8988T (cell line): ENCODE data around the gene STIM2.
A peak's percentile ranks its signal among the peaks of the same experiment; 100 is the strongest.
"Not testable (repeated sequence)": the region's sequence is repeated elsewhere in the genome, so short reads cannot be mapped to it uniquely, and the experiment has no call there.

Experiments
- DNase-seq: peaks from one replicate; pipeline ENCODE4 v3.0.0; 2011

STIM2 gene

DNA sequence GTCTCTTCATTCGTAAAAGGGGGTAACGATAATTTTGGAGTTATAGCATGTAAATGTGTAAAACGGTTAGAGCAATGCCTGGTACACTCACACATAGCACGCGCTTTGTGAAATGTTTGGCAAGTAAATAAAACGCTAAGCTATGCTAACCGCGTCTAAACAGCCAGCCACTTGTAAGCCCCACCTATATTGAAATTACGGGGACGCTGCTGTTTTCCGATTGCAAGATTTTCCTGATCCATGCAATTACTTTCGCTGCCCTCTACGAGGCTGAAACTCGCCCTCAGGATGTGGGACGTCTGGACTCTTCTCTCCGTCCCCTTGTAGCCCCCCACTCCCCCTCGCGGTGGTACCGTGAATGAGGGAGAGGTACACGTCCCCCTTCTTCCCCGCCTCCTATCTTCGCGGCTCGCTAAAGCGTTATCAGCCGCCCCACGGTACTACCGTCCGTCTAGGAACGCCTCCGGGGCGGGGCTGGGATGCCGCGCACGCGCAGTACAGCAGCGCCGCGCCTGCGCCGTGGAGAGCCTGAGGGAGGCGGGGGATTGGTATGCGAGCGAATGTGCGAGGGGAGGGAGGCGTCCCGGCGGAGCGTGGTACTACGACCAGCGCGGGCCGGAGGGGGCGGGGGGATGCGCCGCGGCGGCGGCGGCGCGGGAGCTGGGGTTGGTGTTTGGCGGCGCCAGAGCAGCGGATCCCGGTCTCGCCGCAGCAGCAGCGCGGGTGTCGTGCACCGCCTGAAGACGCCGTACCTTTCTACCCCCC lies at the start of gene STIM2:
Gene STIM2, plus strand, starts transcription at position 685 of the 765 bp plus-strand sequence.
- peak; percentile 73 for DNase-seq

DNA sequence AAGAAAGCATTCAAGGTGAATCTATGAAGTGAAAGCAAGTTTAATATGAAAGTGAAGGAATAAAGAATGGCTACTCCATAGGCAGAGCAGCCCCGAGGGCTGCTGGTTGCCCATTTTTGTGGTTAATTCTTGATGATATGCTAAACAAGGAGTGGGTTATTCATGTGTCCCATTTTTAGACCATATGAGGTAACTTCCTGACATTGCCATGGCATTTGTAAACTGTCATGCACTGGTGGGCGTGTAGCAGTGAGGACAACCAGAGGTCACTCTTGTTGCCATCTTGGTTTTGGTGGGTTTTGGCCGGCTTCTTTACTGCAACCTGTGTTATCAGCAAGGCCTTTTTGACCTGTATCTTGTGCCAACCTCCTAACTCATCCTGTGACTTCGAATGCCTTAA lies 49.1 kb upstream of the STIM2 start:
- not testable (repeated sequence) for DNase-seq

DNA sequence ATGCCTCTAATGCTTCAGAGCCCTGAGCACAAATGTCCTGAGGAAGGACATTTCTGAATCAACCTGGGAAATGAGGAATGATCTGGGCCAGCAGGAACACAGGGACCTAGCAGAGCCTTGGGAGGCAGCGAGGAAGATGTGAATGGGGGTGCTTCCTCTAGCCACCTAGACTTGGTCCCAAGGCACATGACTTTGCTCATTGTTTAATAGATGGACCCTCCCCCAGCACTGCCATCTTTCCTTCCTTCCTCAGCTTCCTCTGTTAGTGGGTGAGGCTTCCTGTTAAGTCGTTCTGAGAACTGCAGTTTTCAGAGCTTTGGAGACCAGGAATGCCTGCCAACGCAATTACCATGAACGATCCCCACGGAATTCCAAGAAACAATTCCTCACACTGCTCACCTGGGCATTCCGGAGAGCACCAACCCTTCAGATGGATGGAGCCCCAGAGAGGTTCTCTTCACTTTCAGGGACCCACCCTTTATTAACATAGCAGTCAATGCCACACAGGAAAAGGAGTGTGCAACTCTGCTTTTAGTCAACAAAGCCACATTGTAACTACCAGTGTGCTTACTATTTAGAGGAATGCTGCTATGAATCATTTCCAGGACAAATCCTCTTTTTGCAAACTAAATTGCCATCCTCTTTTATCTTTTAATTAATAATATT lies 48.5 kb upstream of the STIM2 start:
- no peak for DNase-seq

DNA sequence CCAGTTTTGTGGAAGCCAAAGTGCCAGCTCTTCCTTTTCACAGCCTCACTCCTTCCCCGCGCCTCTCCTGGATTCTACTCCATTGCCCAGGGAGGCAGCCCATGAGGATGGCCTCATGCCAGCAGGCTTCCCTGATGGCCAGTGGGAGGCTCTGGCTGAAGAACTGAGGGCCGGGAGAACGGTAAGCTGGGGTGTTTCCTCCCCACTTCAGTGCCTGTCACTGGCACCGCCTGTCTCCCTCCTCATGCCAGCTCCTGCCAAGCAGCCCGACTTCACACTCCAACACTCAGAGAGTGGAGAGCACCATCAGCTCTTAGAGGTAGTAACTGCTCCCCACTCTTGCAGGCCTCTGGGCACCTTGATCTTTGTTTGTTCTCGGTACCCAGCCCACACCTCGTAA lies 46.9 kb upstream of the STIM2 start:
- DNase-seq = no peak

DNA sequence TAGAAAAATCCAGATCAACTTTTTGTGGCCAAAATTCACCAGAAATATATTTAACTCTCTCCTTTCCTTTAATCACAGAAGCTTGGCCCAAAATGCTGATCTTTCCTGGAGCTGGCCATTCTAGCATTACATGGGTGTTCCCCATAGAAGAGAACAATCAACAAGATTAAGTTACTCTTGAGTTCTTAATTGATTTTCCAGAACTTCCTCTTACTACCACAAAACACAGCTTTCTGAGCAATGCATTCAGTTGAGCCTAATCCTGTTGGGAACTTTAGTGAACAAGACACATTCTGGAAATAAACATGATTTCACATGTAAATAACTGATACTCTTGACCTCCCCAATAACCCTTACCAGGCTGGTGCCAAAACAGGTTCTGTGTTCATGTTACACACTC lies 45.4 kb upstream of the STIM2 start:
- DNase-seq = no peak

DNA sequence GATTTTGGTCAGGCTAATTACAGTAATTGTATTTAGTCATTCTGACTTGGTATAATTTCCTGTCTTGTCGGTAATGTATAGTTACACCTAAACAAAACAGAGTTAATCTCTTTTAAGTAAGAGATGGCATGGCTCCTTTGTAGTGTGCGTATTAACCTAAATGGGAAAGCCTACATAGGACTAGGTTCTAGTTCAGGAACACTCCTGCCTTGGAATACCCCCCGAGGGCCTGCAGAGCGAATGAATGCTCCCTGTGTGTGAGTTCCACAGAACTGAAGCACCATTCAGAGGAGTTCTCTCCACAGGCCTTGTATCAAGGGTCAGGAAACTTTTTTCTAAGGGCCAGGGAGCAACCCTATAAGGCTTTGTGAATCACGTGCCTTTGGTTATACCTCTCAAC lies 44.9 kb upstream of the STIM2 start:
- no peak for DNase-seq

DNA sequence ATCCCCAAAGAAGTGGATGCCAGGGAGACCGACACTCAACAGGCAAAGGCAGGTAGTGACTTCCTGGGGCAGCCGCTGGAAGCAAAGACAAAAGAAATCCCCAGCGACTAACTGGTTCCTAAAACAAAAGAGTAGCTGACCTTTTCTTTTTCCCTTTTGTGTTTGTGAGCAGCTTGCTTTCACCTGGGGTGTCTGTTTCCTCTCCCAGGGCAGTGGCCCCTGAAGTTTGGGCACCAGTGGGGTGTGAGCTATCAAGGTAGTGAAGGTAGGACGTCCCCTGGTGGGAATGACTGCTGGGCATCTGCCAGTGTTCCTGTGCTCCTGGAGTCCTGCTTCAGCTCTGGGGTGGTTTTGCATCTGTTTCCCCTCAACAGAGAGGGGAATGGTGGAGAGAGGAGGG lies 41.6 kb upstream of the STIM2 start:
- no peak for DNase-seq

DNA sequence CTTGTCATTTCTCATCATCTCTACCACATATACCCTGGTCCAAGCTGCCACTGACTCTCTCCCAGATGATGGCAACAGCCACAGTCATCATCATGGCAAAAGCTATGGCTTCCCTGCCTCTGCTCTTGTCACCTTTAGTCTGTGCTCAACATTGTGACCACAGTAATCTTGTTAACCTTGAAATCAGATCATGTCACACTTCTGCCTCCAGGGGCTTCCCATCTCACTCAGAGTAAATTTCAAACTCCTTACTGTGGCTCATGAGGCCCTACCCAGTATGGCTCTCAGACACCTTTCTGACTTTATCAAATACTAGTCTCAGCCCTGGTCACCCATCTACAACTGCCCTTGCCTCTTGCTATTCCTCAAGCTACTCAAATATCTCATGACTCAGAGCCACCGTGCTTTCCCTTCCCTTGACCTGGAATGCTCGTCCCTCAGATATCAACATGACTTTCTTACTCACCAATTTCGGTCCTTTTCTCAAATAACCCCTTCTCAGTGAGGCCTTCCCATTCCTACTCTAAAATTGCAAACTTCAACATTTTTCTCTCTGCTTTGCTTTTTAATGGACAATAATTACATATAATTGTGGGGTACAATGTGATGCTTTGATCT lies 41.1 kb upstream of the STIM2 start:
- no peak for DNase-seq

DNA sequence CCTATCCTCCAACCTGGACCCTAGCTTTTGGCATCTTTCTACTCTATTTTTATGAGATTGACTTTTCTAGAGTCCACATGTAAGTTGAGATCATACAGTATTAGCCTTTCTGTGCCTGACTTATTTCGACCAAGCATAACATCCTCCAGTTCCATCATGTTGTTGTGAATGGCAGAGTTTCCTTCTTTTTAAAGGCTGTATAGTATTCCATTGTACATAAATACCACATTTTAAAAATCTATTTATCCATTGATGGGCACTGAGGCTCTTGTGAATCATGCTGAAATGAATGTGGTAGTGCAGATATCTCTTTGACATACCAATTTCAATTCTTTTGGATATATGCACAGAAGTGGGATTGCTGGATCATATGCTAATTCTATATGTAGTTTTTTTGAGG lies 40.3 kb upstream of the STIM2 start:
- DNase-seq = no peak

DNA sequence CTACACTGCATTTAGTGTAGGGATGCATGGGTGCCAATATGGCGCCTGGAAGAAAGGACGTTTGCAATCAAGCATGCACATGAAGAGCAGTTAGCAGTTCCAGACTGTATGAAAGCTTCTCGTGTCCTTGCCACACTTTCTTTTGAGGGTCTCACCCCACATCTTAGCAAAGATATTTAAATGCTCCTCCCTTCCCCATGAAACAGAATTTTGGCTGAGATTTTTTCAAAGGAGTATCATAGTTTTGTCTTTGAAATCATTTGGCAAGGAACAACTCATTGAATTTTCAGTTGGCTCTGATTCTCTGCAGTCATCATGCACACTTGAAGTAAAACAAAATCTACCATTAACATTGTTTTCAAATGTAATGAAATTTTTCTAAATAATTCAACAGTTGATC lies 39.6 kb upstream of the STIM2 start:
- no peak for DNase-seq

DNA sequence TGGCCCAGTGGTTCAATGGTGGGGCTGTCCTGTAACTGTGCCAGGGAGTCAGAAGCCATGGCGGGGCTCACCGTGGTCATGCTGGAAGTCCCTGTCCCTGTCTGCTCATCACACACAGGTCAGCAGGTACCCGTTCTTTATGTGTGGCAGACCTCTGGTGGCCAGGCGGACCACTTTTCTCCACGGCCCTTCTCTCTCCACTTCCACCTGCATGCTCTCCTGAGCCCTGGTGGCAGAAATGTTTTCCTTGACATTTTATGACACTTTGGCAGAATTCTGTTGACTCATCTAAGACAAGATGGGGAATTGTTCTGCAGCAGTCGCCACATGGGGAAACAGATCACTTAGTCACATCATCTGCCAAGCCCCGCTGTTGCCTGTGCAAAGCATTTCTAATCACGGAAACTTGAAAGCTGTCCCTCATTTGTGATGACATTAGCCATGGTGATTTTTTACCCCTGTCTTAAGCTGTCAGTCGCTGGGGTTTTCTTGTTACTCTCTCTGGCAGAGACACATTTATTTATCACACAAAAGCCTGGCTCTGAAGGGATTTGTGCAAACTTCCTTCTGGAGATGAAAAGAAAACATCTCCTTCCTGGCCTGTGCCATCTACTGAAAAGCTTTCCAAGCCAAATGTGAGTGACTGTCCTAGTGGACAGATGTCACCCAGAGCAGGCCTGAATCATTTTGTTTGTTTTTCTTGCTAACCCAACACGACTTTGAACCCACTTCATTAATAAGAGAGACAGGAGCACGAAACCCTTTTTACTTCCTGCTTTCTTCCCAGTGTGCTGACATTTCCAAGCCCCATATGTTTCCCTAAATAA lies 38.8 kb upstream of the STIM2 start:
- DNase-seq = no peak

DNA sequence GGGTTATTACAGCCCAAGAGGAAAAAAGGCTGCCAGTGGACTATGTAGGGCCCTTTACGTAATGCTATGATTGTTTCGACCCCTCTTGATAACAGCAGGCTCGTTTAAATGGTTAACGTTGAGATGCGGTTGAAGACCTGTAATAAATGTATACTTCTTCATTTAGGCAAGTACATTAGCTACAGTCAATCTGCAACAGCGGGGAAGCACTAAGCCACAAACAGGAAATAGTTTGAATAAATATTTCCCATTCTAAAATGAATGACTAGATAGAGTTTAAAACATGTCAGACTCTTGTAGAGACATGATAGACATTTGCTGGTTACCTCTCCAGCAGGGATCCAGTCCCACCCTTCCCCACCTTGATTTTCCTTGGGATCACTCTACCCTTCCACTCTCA lies 38.1 kb upstream of the STIM2 start:
- DNase-seq = no peak

DNA sequence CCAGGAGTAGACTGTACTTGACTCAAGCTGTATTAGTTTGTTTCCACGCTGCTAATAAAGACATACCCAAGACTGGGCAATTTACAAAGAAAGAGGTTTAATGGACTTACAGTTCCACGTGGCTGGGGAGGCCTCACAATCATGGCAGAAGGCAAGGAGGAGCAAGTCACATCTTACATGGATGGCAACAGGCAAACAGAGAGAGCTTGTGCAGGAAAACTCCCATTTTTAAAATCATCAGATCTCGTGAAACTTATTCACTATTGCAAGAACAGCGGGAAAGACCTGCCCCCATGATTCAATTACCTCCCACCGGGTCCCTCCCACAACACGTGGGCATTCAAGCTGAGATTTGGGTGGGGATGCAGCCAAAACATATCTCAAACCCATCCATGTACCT lies 37.7 kb upstream of the STIM2 start:
- DNase-seq = not testable (repeated sequence)

DNA sequence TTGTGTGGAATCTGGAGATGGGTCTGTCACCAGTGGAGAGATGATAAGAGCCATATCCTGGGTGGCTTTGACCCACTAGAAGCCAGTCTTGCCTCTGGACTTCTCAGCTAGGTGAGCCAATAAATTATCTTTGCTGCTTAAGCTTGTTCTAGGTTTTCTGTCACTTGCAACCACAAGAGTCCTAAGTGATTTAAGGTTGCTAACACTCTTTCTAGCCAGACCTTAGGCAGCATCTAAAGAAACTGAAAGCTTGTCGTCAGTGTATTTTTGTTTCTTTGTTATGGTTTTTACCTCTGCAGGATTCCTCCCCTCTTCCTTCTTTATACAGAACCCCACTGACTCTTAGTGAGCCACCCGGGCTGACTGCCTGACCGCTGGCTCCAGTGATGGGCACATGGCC lies 37.1 kb upstream of the STIM2 start:
- no peak for DNase-seq

DNA sequence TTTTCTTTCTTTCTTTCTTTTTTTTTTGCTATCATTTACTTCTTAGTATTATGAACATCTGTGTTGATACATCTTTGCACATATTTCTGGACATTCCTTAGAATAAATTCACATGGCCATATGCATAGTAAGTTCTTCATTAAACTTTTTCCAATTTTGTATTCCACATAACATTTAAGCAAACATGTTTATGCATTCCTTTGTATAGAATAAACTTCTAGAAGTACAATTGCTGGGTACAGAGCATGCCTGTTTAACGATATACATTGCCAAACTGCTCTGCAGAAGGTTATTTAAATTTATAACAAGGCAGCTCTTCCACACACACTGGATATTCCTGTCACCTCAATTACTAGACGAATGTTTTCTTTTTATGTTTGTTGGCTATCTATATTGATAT lies 36.0 kb upstream of the STIM2 start:
- no peak for DNase-seq

DNA sequence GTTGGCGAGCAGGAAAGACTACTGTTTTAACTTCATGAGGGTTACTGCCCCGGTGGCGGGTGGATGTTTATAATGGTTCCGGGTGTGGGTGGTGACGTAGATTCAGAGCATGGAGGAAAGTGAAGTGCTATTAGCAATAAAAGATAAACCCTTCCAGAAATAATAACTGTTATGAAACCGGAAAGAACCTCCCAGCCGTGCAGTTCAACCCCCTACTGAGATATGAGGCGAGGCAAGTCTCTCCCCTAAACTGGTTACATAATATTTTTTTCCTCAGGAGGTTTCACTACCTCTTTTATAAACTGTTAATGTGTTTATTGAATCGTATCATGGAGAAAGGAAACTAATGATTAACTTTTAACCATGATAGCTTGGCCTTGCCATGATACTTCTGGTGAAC lies 33.9 kb upstream of the STIM2 start:
- DNase-seq = no peak

DNA sequence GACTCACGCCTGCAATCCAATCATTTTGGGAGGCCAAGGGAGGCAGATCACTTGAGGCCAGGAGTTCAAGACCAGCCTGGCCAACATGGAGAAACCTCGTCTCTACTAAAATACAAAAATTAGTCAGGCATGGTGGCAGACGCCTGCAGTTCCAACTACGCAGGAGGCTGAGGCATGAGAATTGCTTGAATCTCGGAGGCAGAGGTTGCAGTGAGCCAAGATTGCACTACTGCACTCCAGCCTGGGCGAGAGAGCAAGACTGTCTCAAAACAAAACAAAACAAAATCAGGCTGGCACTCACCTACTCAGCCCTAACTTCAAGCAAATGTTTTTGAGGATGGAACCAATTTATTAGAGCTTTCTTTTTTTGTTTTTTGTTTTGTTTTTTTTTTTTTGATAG lies 33.3 kb upstream of the STIM2 start:
- not testable (repeated sequence) for DNase-seq

DNA sequence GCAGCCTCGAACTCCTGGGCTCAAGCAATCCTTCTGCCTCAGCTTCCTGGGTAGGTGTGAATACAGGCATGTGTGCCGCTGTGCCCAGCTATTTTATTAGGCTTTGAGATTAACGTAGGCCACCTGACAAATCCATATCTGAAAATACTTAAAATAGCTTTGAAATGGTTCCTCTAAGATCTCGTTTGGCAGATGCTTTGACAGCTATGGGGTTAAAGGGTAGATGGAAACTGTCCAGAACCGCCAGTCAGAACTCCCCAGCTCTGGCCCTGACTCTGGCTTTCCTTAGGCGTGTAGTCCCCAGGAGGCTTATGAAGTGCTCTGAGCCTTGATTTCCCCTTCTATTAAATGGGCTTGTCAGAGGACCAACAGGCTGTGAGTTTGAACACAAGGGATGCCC lies 32.8 kb upstream of the STIM2 start:
- DNase-seq = no peak

DNA sequence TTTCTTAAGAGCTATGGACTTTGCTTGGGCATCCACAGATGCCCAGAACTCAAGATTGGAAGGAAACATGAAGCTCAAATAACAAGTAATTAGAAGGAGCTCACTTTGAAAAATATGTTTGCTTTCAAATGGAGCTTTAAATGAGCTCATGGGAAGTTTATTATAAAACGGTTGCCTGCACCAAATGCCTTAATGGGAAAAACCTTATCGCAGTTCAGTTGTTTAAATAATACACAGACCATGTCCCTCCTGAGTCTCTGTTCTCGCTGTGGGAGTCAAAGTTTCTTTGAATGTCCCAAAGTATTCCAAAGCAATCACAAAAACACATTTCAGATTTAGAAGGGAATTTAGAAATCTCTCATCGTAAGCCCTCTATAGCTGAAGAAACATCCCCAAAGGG lies 31.6 kb upstream of the STIM2 start:
- DNase-seq = no peak

DNA sequence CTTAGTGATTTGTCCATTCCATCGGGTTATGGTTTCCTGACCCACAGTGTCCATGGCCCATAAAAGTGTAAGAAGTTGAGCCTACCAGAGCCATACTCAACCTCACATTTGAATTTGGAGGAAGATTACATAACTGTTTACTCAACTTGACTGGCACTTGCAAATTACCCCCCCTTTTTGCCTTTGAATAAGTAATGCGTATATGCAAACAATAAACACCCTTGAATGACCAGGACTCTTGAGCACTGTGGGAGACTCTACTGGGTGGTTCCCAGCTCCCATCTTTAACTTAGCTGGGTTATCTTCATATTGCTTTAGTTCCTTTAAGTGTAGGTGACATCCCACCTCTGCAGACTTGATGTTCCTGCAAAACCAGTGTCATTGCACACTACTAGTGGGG lies 30.6 kb upstream of the STIM2 start:
- no peak for DNase-seq

DNA sequence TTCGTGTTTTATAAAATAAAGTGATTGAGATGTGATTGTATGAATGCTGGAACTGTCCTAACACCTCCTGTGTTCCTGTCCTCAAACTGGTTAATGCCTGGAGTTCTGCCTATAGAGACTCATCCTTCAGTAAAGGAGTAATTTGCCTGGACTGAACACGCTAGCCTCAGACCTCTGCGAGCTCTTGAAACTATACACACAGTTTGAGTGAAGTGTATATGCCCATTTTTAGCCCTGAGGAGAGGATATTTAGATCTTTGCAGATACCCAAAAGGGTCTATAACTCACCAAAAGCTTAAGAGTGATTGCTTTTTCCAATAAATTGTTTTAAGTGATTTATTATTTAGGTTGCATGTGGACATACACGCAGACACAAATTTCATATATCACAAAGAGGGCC lies 29.9 kb upstream of the STIM2 start:
- DNase-seq = no peak

DNA sequence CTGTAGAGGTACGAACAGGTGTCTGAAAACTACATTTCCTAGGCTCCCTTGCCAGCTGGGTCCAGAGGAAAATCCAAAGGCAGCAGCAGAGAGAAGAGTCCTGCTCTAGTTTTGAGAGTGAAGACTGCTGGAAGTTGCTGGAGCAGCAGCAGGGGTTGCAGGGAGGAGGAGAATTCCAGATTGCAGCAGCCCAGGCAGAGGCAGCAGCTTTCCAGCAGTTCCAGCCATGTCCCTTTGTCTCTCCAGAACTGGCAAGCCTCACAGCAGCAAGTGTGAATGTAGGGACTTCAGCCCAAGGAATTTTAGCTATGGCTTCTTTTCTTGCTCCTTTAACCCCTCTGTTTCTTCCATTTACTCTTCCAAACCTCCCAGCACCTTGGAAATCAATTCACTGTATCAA lies 24.1 kb upstream of the STIM2 start:
- no peak for DNase-seq
